Keratinocyte (primary cell): Measurements from ENCODE around the gene GOLT1B. TPM values are rescaled to one million over a fixed set of nuclear protein-coding genes. Genes with fewer than 3 reads are reported as not detected.

Source experiments
- DNase-seq: peaks from one replicate; pipeline ENCODE4 v3.0.0-alpha.2; 2011; ENCODE audit warnings: low read depth, missing footprints, low spot score
- FAIRE-seq: peaks from 2 replicates; lab custom pipeline; 2011; peaks lifted over from hg19 to GRCh38; lab: Jason Lieb, UNC
- H2AFZ ChIP-seq: 2 replicates; pipeline ENCODE4 v1.6.0; 2012; ENCODE audit warnings: low read length, control low read depth, inconsistent platforms; ENCODE audit not compliant: control insufficient read depth
- H3K27ac ChIP-seq: 2 replicates; pipeline ENCODE4 v1.5.1; 2011; ENCODE audit warnings: low read length; ENCODE audit not compliant: control insufficient read depth, insufficient read depth
- H3K27me3 ChIP-seq: 3 replicates; pipeline ENCODE4 v1.6.0; 2011; ENCODE audit warnings: low read length; ENCODE audit not compliant: control insufficient read depth, insufficient read depth; ENCODE audit errors: extremely low read depth
- H3K36me3 ChIP-seq, 2 experiments: 2 replicates in 1 of 2; 3 replicates in 1 of 2; pipeline ENCODE4 v1.5.1; 2011; ENCODE audit warnings: low read length in 2 of 2, mild to moderate bottlenecking in 1 of 2; ENCODE audit not compliant: control insufficient read depth in 2 of 2, insufficient read depth in 2 of 2; ENCODE audit errors: extremely low read depth in 1 of 2
- H3K4me1 ChIP-seq: 3 replicates; pipeline ENCODE4 v1.5.1; 2011; ENCODE audit warnings: low read length; ENCODE audit not compliant: control insufficient read depth, insufficient read depth; ENCODE audit errors: extremely low read depth
- H3K4me2 ChIP-seq: 3 replicates; pipeline ENCODE4 v1.6.0; 2011; ENCODE audit warnings: low read depth, low read length; ENCODE audit not compliant: control insufficient read depth, insufficient read depth; ENCODE audit errors: extremely low read depth
- H3K4me3 ChIP-seq, 3 experiments: fragments of 200-600 bp in 1 of 3; sonication (generic) in 1 of 3; 2 replicates in 2 of 3; 3 replicates in 1 of 3; pipeline ENCODE4 v1.5.1; 2011 to 2016; ENCODE audit warnings: low read length in 3 of 3, mild to moderate bottlenecking in 3 of 3, control low read depth in 2 of 3, inconsistent platforms in 1 of 3, low read depth in 1 of 3, mixed read lengths in 1 of 3, mixed run types in 1 of 3, moderate library complexity in 1 of 3; ENCODE audit not compliant: control insufficient read depth in 2 of 3, insufficient read depth in 2 of 3; ENCODE audit errors: extremely low read depth in 1 of 3
- H3K79me2 ChIP-seq: 2 replicates; pipeline ENCODE4 v1.6.0; 2012; ENCODE audit warnings: low read length; ENCODE audit not compliant: control insufficient read depth, insufficient read depth
- H3K9ac ChIP-seq: 3 replicates; pipeline ENCODE4 v1.6.0; 2011; ENCODE audit warnings: low read length; ENCODE audit not compliant: control insufficient read depth, insufficient read depth; ENCODE audit errors: extremely low read depth
- H3K9me1 ChIP-seq: 3 replicates; pipeline ENCODE4 v1.6.0; 2011; ENCODE audit warnings: low read length; ENCODE audit not compliant: control insufficient read depth, insufficient read depth; ENCODE audit errors: extremely low read depth
- H3K9me3 ChIP-seq: 2 replicates; pipeline ENCODE4 v1.5.1; 2012; ENCODE audit warnings: low read depth, low read length; ENCODE audit not compliant: control insufficient read depth
- H4K20me1 ChIP-seq: 3 replicates; pipeline ENCODE4 v1.6.0; 2011; ENCODE audit warnings: low read length; ENCODE audit not compliant: control insufficient read depth, insufficient read depth; ENCODE audit errors: extremely low read depth
- EZH2 ChIP-seq: IDR thresholded peaks from one replicate; pipeline ENCODE4 v1.6.1; 2012; ENCODE audit warnings: inconsistent platforms, mild to moderate bottlenecking, low read length, moderate library complexity
- dilution Hi-C: fragments of 300-500 bp; cut with MboI; formaldehyde crosslinking; loops from one replicate; pipeline ENCODE4 v1.7.0; 2020; ENCODE audit warnings: low sequenced_read_pairs; ENCODE audit not compliant: extremely low pct_ligation_motif_present
- polyA plus RNA-seq, 5 experiments: library from polyadenylated mRNA; depleted of rRNA in 3 of 5; stranded (reverse) in 3 of 5; stranded (forward) in 1 of 5; unstranded in 1 of 5; fragments of >200 nt; gene quantifications; 1 replicate in 1 of 5; 2 replicates in 3 of 5; 3 replicates in 1 of 5; pipeline versions ENCODE4 v1.2.1 to v1.2.3, GENCODE V29; 2011 to 2012; ENCODE audit warnings: missing spikeins in 2 of 5, low read depth in 1 of 5, low replicate concordance in 1 of 5
- TF ChIP-seq, protein P1 (sequence below), 3 experiments: IDR thresholded peaks in 1 of 3; conservative IDR thresholded peaks in 1 of 3; optimal IDR thresholded peaks in 1 of 3; 2 replicates in 2 of 3; 3 replicates in 1 of 3; pipeline versions ENCODE3 to v1.5.1; 2011; ENCODE audit warnings: low read length in 3 of 3, mild to moderate bottlenecking in 3 of 3, moderate library complexity in 2 of 3, control low read depth in 1 of 3, inconsistent platforms in 1 of 3; ENCODE audit not compliant: insufficient read depth in 2 of 3; ENCODE audit errors: extremely low read depth in 1 of 3

GOLT1B gene
- polyA plus RNA-seq, 1 donor (not counting 4 experiments of a cell fraction or from before 2014, with no cell fraction given) = 25.8 TPM

DNA sequence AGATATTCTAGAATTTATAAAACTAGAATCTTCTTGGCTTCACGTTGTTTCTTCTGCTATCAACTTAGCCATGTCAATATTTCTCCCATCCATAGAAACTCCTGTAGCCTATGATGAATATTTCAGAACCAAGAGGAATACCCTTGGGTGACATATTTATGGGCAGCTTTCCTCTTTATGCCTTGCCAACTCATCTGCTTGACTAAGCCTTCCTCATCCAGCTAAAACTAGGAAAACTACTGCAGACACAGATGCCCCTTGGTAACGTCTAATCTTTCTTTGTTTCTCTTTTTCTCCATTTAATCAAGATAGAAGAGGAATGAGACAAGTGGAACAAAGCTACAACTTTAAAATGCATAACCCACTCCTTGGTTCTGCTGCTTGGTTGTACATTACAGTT, 6.3 kb downstream of the GOLT1B start:
- H3K27ac ChIP-seq = no peak overlapping the region
- no peaks in the 10 kb centered on the region for H3K9me1 ChIP-seq
- no peaks in the 10 kb centered on the region for H4K20me1 ChIP-seq
- FAIRE-seq (no peak), DNase-seq (no peak)
- H3K9ac ChIP-seq = no peak overlapping the region
- H3K4me2 ChIP-seq = no peak overlapping the region
- dilution Hi-C loops = no loop called here
- H3K4me3 ChIP-seq = no peak overlapping the region
- H2AFZ ChIP-seq = no peak overlapping the region
- peaks cover 3 to 9% of the 10 kb centered on the region in 2 experiments for H3K36me3 ChIP-seq
- H3K79me2 ChIP-seq = peaks cover 38% of the 10 kb centered on the region
- no peaks in the 10 kb centered on the region for H3K9me3 ChIP-seq
- peaks cover 2% of the 10 kb centered on the region for H3K4me1 ChIP-seq
- TF ChIP-seq, protein P1, sequence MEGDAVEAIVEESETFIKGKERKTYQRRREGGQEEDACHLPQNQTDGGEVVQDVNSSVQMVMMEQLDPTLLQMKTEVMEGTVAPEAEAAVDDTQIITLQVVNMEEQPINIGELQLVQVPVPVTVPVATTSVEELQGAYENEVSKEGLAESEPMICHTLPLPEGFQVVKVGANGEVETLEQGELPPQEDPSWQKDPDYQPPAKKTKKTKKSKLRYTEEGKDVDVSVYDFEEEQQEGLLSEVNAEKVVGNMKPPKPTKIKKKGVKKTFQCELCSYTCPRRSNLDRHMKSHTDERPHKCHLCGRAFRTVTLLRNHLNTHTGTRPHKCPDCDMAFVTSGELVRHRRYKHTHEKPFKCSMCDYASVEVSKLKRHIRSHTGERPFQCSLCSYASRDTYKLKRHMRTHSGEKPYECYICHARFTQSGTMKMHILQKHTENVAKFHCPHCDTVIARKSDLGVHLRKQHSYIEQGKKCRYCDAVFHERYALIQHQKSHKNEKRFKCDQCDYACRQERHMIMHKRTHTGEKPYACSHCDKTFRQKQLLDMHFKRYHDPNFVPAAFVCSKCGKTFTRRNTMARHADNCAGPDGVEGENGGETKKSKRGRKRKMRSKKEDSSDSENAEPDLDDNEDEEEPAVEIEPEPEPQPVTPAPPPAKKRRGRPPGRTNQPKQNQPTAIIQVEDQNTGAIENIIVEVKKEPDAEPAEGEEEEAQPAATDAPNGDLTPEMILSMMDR (optimal IDR thresholded peaks at IDR 0.05 in 1 of 3, IDR thresholded peaks at IDR 0.05 in 1 of 3, conservative IDR thresholded peaks at IDR 0.05 in 1 of 3; ENCODE audit: extremely low read depth in 1 of 3, insufficient read depth in 2 of 3, low read length in 3 of 3) = no peak
- no peak for TF ChIP-seq EZH2
- no peaks in the 10 kb centered on the region for H3K27me3 ChIP-seq

- Histone ChIP-seq H3K9me1 (no peaks in the 10 kb centered on the region), H3K27ac (no peak overlapping the region), H3K27me3 (no peaks in the 10 kb centered on the region), H3K4me3 (no peak overlapping the region), H4K20me1 (no peaks in the 10 kb centered on the region), H3K4me1 (no peaks in the 10 kb centered on the region), H3K36me3 (peaks cover 3 to 10% of the 10 kb centered on the region in 2 experiments), H3K79me2 (peaks cover 19% of the 10 kb centered on the region), H3K4me2 (no peak overlapping the region), H2AFZ (no peak overlapping the region), H3K9ac (no peak overlapping the region), H3K9me3 (no peaks in the 10 kb centered on the region)
- dilution Hi-C loops = no loop called here
- FAIRE-seq (no peak), DNase-seq (no peak)
- TF ChIP-seq, protein P1 (optimal IDR thresholded peaks at IDR 0.05 in 1 of 3, IDR thresholded peaks at IDR 0.05 in 1 of 3, conservative IDR thresholded peaks at IDR 0.05 in 1 of 3; ENCODE audit: extremely low read depth in 1 of 3, insufficient read depth in 2 of 3, low read length in 3 of 3) = no peak
- no peak for TF ChIP-seq EZH2
These were observed 8.2 kb downstream of the GOLT1B start for GRCh38 chr12:21509768-21510167.
